Activated T-cell treated with anti-CD3 and anti-CD28 coated beads, Interleukin-2, amount 50 U/mL, for 24 hours (primary cell): Measurements from ENCODE around the gene PDLIM7.

Source experiments
- DNase-seq: peaks from one replicate; pipeline ENCODE4 v3.0.0-alpha.2; 2020
- H3K27ac Mint-ChIP-seq: 2 replicates; pipeline ENCODE4 v1.8.0; 2020; ENCODE audit warnings: mild to moderate bottlenecking, mixed read lengths
- H3K27me3 Mint-ChIP-seq: 2 replicates; pipeline ENCODE4 v1.8.0; 2020; ENCODE audit warnings: mixed read lengths
- H3K36me3 Mint-ChIP-seq: 2 replicates; pipeline ENCODE4 v1.8.0; 2020; ENCODE audit warnings: low read depth, mixed read lengths
- H3K4me1 Mint-ChIP-seq: 2 replicates; pipeline ENCODE4 v1.8.0; 2020; ENCODE audit warnings: low read depth, mixed read lengths
- H3K4me3 Mint-ChIP-seq: 2 replicates; pipeline ENCODE4 v1.8.0; 2020; ENCODE audit warnings: mild to moderate bottlenecking, moderate library complexity, mixed read lengths
- H3K9me3 Mint-ChIP-seq: 2 replicates; pipeline ENCODE4 v1.8.0; 2020; ENCODE audit warnings: mixed read lengths

The PDLIM7 gene

DNA sequence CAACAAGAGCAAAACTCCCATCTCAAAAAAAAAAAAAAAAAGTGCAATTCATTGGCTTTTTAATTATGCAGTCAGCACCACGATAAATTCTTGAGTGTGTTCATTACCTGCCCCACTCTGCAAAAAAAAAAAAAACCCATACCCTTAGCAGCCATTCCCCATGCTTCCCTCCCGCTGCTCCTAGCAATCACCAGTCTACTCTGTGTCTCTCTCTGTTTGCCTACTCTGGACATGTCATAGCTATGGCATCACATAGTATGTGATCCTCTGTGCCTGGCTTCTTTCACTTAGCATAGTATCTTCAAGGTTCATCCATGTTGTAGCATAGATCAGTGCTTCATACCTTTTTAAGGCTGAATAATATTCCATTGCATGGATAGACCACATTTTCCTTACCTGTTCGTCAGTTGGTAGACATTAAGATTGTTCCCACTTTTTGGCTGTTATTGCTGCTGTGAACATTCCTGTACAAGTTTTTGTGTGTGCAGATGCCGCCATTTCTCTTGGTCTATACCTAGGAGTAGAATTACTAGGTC is 57.8 kb downstream of the PDLIM7 start:
- Mint-ChIP-seq H3K9me3 (no peaks in the 10 kb centered on the region), H3K27me3 (no peaks in the 10 kb centered on the region), H3K4me3 (no peak overlapping the region), H3K27ac (peak overlapping the region; percentile 88), H3K36me3 (peaks cover 91% of the 10 kb centered on the region), H3K4me1 (peaks cover 81% of the 10 kb centered on the region)
- no peak for DNase-seq

DNA sequence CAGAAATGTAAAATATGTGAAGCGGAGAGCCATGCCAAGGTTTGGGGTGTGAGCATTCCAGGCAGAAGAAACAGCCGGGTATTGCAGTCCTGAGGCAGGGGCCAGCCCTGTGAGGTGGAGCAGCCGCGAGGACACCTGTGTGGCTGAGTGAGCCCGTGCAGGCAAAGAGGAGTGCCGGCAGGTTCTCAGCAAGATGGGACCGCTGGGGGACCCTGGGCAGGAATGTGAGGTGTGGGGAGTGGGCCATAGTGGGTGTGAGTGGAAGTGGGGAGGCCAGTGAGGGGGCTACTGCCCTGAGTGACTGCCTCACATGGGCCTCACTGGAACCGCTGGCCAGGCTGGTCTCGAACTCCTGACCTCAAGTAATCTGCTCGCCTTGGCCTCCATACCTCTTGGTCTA is 58.9 kb downstream of the PDLIM7 start:
- peak overlapping the region; percentile 87 for H3K27ac Mint-ChIP-seq
- peaks cover 80% of the 10 kb centered on the region for H3K4me1 Mint-ChIP-seq
- no peak overlapping the region for H3K4me3 Mint-ChIP-seq
- H3K9me3 Mint-ChIP-seq: no peaks in the 10 kb centered on the region
- no peaks in the 10 kb centered on the region for H3K27me3 Mint-ChIP-seq
- H3K36me3 Mint-ChIP-seq: peaks cover 95% of the 10 kb centered on the region
- no peak for DNase-seq

DNA sequence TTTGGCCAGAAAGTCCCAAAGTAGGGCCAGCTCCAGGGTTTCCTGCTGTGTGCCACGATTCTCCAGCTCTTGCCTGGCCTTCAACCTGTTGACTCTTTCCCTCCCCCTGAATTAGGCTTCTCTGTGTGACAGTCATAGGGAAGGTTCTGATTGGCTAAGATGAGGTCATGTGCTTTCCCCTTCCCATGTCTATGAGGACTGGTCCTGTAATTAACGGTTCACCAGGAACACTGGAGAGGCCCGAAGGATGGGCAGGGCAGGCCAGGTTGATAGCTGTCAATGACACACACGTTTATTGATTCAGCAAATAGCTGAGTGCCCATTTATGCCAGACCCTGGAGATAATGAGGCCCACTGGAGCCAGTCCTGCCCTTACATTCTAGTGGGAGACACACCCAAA is 59.8 kb downstream of the PDLIM7 start:
- no peak overlapping the region for H3K4me3 Mint-ChIP-seq
- DNase-seq: no peak
- no peaks in the 10 kb centered on the region for H3K27me3 Mint-ChIP-seq
- H3K4me1 Mint-ChIP-seq: peaks cover 82% of the 10 kb centered on the region
- H3K27ac Mint-ChIP-seq: peak overlapping the region; percentile 87
- peaks cover 96% of the 10 kb centered on the region for H3K36me3 Mint-ChIP-seq
- H3K9me3 Mint-ChIP-seq: no peaks in the 10 kb centered on the region

DNA sequence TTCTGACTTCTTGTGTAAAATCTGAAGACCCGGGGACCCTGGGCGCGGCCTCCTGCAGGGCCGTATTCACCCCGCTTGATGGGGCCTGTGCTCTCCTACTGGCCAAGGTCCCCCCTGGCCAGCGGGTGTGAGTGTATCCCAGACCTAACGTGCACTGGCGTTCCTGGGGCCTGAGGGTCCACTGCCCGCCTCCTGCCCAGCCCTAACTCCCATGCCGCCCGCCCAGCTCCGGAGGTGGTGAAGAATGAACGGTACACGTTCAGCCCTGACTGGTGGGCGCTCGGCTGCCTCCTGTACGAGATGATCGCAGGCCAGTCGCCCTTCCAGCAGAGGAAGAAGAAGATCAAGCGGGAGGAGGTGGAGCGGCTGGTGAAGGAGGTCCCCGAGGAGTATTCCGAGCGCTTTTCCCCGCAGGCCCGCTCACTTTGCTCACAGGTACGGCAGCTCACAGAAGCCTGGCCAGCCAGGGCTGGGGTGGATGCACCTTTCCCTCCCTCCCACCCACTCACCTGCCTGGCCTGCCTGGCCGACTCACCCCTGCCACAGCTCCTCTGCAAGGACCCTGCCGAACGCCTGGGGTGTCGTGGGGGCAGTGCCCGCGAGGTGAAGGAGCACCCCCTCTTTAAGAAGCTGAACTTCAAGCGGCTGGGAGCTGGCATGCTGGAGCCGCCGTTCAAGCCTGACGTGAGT is 61.4 kb downstream of the PDLIM7 start:
- Mint-ChIP-seq H3K27ac (peak overlapping the region; percentile 87), H3K27me3 (no peaks in the 10 kb centered on the region), H3K4me1 (peaks cover 86% of the 10 kb centered on the region), H3K9me3 (no peaks in the 10 kb centered on the region), H3K36me3 (peaks cover 96% of the 10 kb centered on the region), H3K4me3 (no peak overlapping the region)
- DNase-seq: no peak

DNA sequence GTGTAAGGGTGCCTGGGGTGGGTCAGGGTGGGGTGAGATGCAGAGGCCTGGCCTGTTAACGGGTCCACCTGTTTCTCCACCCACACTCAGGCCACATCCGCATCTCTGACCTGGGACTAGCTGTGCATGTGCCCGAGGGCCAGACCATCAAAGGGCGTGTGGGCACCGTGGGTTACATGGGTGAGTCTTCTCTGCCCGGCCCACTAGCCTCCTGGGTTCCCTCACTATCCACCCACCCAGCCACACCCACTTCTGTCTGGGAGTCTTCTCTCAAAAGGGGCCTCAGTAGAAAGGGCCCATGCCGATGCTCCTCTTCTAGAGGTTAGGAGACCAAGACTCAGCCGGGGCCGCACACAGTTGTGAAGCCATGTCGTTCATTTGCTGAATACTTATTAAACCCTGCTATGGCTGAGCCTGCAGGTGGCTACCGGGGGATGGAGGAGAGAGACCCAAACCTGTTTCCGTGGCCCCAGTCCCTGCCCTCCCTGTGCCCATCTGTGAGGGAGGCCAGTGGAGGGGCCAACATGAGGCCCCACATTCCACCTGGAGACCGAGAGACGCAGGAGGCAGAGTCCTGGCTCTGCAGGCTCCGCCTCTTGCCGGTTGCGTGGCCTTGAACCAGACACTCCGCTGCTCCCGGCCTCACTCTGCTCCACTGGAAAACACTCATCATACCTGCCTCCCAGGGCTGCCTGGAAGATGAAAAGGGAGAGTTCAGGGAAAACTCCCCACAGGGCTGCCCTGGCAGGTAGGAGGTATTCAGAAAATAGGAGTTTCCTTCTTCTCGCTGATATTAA is 62.3 kb downstream of the PDLIM7 start:
- no peaks in the 10 kb centered on the region for H3K9me3 Mint-ChIP-seq
- no peaks in the 10 kb centered on the region for H3K27me3 Mint-ChIP-seq
- H3K36me3 Mint-ChIP-seq: peaks cover 98% of the 10 kb centered on the region

DNA sequence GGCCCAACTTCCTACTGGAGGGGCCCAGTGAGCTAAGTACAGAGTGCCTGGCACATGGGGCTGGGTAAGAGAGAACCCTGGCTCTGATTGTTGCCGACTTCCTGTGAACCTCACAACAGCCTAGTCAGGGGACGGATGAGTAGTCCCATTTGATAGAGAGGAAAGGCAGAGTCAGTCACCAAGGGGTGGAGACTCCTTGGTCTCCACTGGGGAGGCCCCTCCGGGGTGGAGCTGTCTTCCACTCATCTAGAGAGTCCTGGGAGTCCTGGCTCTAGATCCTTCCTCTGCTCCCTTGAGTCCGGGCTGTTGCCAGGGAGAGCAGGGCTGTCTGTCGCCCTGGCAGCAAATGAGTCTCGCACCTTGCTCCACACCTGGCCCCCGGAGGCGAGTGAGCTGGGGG is 63.0 kb downstream of the PDLIM7 start:
- Mint-ChIP-seq H3K27ac (peak overlapping the region; percentile 96), H3K36me3 (peaks cover 98% of the 10 kb centered on the region), H3K9me3 (no peaks in the 10 kb centered on the region), H3K4me1 (peaks cover 88% of the 10 kb centered on the region), H3K4me3 (peak overlapping the region; percentile 59), H3K27me3 (no peaks in the 10 kb centered on the region)
- peak; percentile 67 for DNase-seq

More for the DNA sequence above, 62.3 kb downstream of the PDLIM7 start:
- no peak for DNase-seq
- Mint-ChIP-seq H3K4me1 (peaks cover 88% of the 10 kb centered on the region), H3K27ac (peak overlapping the region; percentile 75), H3K4me3 (no peak overlapping the region)

DNA sequence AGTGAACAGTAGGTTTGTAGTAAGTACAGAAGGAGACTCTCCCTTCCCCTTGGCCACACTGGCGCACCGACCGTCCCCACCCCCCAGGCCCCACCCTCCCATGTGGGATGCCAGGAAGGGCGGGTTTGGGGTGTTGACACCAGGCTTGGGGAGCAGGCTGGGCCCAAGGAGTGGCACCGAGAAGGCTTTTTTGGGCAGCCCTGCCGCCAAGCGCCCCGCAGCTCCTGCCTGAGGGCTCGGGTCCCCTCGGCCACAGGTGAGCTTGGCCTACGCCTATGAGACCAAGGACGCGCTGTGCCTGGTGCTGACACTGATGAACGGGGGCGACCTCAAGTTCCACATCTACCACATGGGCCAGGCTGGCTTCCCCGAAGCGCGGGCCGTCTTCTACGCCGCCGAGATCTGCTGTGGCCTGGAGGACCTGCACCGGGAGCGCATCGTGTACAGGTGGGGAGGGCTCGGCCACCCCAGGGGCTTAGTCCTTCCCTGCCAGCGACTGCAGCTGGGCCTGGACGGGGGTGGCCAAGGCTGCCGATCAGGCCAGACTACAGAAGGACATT is 63.7 kb downstream of the PDLIM7 start:
- Mint-ChIP-seq H3K9me3 (no peaks in the 10 kb centered on the region), H3K4me1 (peaks cover 90% of the 10 kb centered on the region), H3K27ac (peak overlapping the region; percentile 96), H3K36me3 (peaks cover 98% of the 10 kb centered on the region), H3K4me3 (peak overlapping the region; percentile 92), H3K27me3 (no peaks in the 10 kb centered on the region)
- DNase-seq: peak; percentile 32
